ENCODE data around the gene KIR2DL1.

DNA sequence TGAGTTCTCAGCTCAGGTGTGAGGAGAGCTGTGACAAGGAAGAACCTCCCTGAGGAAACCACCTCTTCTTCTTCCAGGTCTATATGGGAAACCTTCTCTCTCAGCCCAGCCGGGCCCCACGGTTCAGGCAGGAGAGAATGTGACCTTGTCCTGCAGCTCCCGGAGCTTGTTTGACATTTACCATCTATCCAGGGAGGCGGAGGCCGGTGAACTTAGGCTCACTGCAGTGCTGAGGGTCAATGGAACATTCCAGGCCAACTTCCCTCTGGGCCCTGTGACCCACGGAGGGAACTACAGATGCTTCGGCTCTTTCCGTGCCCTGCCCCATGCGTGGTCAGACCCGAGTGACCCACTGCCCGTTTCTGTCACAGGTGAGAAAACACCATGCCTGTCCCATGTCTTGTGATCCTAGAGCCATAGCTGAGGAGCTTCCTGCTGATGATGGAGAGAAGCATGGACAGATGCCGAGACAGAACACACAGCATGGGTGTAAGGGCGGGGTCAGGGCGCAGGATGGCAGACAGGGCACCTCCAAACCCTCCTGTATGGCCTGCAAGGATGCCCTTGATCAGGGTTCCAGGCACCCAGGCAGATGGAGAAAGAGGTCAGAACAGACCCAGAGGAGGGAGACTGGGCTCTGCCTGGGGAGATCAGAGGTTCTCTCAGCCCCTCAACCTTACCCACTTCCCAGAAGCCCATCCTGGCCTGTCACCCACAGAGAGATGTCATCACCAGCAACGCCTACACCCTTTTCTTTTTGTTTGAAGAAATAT lies 40.0 kb upstream of the KIR2DL1 start:
- no peak for TF ChIP-seq ZNF274 (IDR thresholded peaks at IDR 0.05; ENCODE audit: low read depth, low read length)
- TF ChIP-seq YY1 (IDR thresholded peaks at IDR 0.05; ENCODE audit: insufficient read depth, insufficient read length) = no peak

All from NT2/D1 (cell line).